Keratinocyte (primary cell): Measurements from ENCODE around the gene ENTHD1. TPM values are rescaled to one million over a fixed set of nuclear protein-coding genes. Genes with fewer than 3 reads are reported as not detected.

Experiments
- DNase-seq: peaks from one replicate; pipeline ENCODE4 v3.0.0-alpha.2; 2011; ENCODE audit warnings: low read depth, missing footprints, low spot score
- FAIRE-seq: peaks from 2 replicates; lab custom pipeline; 2011; peaks lifted over from hg19 to GRCh38; lab: Jason Lieb, UNC
- H2AFZ ChIP-seq: 2 replicates; pipeline ENCODE4 v1.6.0; 2012; ENCODE audit warnings: low read length, control low read depth, inconsistent platforms; ENCODE audit not compliant: control insufficient read depth
- H3K27ac ChIP-seq: 2 replicates; pipeline ENCODE4 v1.5.1; 2011; ENCODE audit warnings: low read length; ENCODE audit not compliant: control insufficient read depth, insufficient read depth
- H3K27me3 ChIP-seq: 3 replicates; pipeline ENCODE4 v1.6.0; 2011; ENCODE audit warnings: low read length; ENCODE audit not compliant: control insufficient read depth, insufficient read depth; ENCODE audit errors: extremely low read depth
- H3K36me3 ChIP-seq, 2 experiments: 2 replicates in 1 of 2; 3 replicates in 1 of 2; pipeline ENCODE4 v1.5.1; 2011; ENCODE audit warnings: low read length in 2 of 2, mild to moderate bottlenecking in 1 of 2; ENCODE audit not compliant: control insufficient read depth in 2 of 2, insufficient read depth in 2 of 2; ENCODE audit errors: extremely low read depth in 1 of 2
- H3K4me1 ChIP-seq: 3 replicates; pipeline ENCODE4 v1.5.1; 2011; ENCODE audit warnings: low read length; ENCODE audit not compliant: control insufficient read depth, insufficient read depth; ENCODE audit errors: extremely low read depth
- H3K4me2 ChIP-seq: 3 replicates; pipeline ENCODE4 v1.6.0; 2011; ENCODE audit warnings: low read depth, low read length; ENCODE audit not compliant: control insufficient read depth, insufficient read depth; ENCODE audit errors: extremely low read depth
- H3K4me3 ChIP-seq, 3 experiments: fragments of 200-600 bp in 1 of 3; sonication (generic) in 1 of 3; 2 replicates in 2 of 3; 3 replicates in 1 of 3; pipeline ENCODE4 v1.5.1; 2011 to 2016; ENCODE audit warnings: low read length in 3 of 3, mild to moderate bottlenecking in 3 of 3, control low read depth in 2 of 3, inconsistent platforms in 1 of 3, low read depth in 1 of 3, mixed read lengths in 1 of 3, mixed run types in 1 of 3, moderate library complexity in 1 of 3; ENCODE audit not compliant: control insufficient read depth in 2 of 3, insufficient read depth in 2 of 3; ENCODE audit errors: extremely low read depth in 1 of 3
- H3K79me2 ChIP-seq: 2 replicates; pipeline ENCODE4 v1.6.0; 2012; ENCODE audit warnings: low read length; ENCODE audit not compliant: control insufficient read depth, insufficient read depth
- H3K9ac ChIP-seq: 3 replicates; pipeline ENCODE4 v1.6.0; 2011; ENCODE audit warnings: low read length; ENCODE audit not compliant: control insufficient read depth, insufficient read depth; ENCODE audit errors: extremely low read depth
- H3K9me1 ChIP-seq: 3 replicates; pipeline ENCODE4 v1.6.0; 2011; ENCODE audit warnings: low read length; ENCODE audit not compliant: control insufficient read depth, insufficient read depth; ENCODE audit errors: extremely low read depth
- H3K9me3 ChIP-seq: 2 replicates; pipeline ENCODE4 v1.5.1; 2012; ENCODE audit warnings: low read depth, low read length; ENCODE audit not compliant: control insufficient read depth
- H4K20me1 ChIP-seq: 3 replicates; pipeline ENCODE4 v1.6.0; 2011; ENCODE audit warnings: low read length; ENCODE audit not compliant: control insufficient read depth, insufficient read depth; ENCODE audit errors: extremely low read depth
- EZH2 ChIP-seq: IDR thresholded peaks from one replicate; pipeline ENCODE4 v1.6.1; 2012; ENCODE audit warnings: inconsistent platforms, mild to moderate bottlenecking, low read length, moderate library complexity
- dilution Hi-C: fragments of 300-500 bp; cut with MboI; formaldehyde crosslinking; loops from one replicate; pipeline ENCODE4 v1.7.0; 2020; ENCODE audit warnings: low sequenced_read_pairs; ENCODE audit not compliant: extremely low pct_ligation_motif_present
- polyA plus RNA-seq, 5 experiments: library from polyadenylated mRNA; depleted of rRNA in 3 of 5; stranded (reverse) in 3 of 5; stranded (forward) in 1 of 5; unstranded in 1 of 5; fragments of >200 nt; gene quantifications; 1 replicate in 1 of 5; 2 replicates in 3 of 5; 3 replicates in 1 of 5; pipeline versions ENCODE4 v1.2.1 to v1.2.3, GENCODE V29; 2011 to 2012; ENCODE audit warnings: missing spikeins in 2 of 5, low read depth in 1 of 5, low replicate concordance in 1 of 5
- TF ChIP-seq, protein P1 (sequence below), 3 experiments: IDR thresholded peaks in 1 of 3; conservative IDR thresholded peaks in 1 of 3; optimal IDR thresholded peaks in 1 of 3; 2 replicates in 2 of 3; 3 replicates in 1 of 3; pipeline versions ENCODE3 to v1.5.1; 2011; ENCODE audit warnings: low read length in 3 of 3, mild to moderate bottlenecking in 3 of 3, moderate library complexity in 2 of 3, control low read depth in 1 of 3, inconsistent platforms in 1 of 3; ENCODE audit not compliant: insufficient read depth in 2 of 3; ENCODE audit errors: extremely low read depth in 1 of 3

ENTHD1 gene
- polyA plus RNA-seq, 1 donor (not counting 4 experiments of a cell fraction or from before 2014, with no cell fraction given), result not detected

GRCh38 chr22:39821008-39821407, 72.6 kb downstream of the ENTHD1 start:
- H3K79me2 ChIP-seq, result no peaks in the 10 kb centered on the region
- no peak overlapping the region for H3K27ac ChIP-seq
- DNase-seq (no peak), FAIRE-seq (no peak)
- no peak overlapping the region for H2AFZ ChIP-seq
- no peaks in the 10 kb centered on the region for H4K20me1 ChIP-seq
- H3K4me3 ChIP-seq, result no peak overlapping the region
- H3K9me1 ChIP-seq, result no peaks in the 10 kb centered on the region
- H3K4me1 ChIP-seq, result peaks cover 10% of the 10 kb centered on the region
- no peaks in the 10 kb centered on the region for H3K9me3 ChIP-seq
- H3K27me3 ChIP-seq, result no peaks in the 10 kb centered on the region
- H3K4me2 ChIP-seq, result no peak overlapping the region
- H3K36me3 ChIP-seq, result no peaks in the 10 kb centered on the region
- TF ChIP-seq EZH2, result no peak
- TF ChIP-seq, protein P1, sequence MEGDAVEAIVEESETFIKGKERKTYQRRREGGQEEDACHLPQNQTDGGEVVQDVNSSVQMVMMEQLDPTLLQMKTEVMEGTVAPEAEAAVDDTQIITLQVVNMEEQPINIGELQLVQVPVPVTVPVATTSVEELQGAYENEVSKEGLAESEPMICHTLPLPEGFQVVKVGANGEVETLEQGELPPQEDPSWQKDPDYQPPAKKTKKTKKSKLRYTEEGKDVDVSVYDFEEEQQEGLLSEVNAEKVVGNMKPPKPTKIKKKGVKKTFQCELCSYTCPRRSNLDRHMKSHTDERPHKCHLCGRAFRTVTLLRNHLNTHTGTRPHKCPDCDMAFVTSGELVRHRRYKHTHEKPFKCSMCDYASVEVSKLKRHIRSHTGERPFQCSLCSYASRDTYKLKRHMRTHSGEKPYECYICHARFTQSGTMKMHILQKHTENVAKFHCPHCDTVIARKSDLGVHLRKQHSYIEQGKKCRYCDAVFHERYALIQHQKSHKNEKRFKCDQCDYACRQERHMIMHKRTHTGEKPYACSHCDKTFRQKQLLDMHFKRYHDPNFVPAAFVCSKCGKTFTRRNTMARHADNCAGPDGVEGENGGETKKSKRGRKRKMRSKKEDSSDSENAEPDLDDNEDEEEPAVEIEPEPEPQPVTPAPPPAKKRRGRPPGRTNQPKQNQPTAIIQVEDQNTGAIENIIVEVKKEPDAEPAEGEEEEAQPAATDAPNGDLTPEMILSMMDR (optimal IDR thresholded peaks at IDR 0.05 in 1 of 3, IDR thresholded peaks at IDR 0.05 in 1 of 3, conservative IDR thresholded peaks at IDR 0.05 in 1 of 3; ENCODE audit: extremely low read depth in 1 of 3, insufficient read depth in 2 of 3, low read length in 3 of 3), result no peak
- H3K9ac ChIP-seq, result no peak overlapping the region
- dilution Hi-C loops, result no loop called here

- no peak for DNase-seq
- no peak for TF ChIP-seq EZH2
- TF ChIP-seq, protein P1 (optimal IDR thresholded peaks at IDR 0.05 in 1 of 3, IDR thresholded peaks at IDR 0.05 in 1 of 3, conservative IDR thresholded peaks at IDR 0.05 in 1 of 3; ENCODE audit: extremely low read depth in 1 of 3, insufficient read depth in 2 of 3, low read length in 3 of 3), result no peak
- H3K4me3 ChIP-seq, result no peak overlapping the region
- H4K20me1 ChIP-seq, result no peaks in the 10 kb centered on the region
- no peak overlapping the region for H3K9ac ChIP-seq
- no peak overlapping the region for H3K27ac ChIP-seq
- H3K36me3 ChIP-seq, result no peaks in the 10 kb centered on the region
- FAIRE-seq, result peak; percentile 93
- peaks cover 10% of the 10 kb centered on the region for H3K4me1 ChIP-seq
- no peaks in the 10 kb centered on the region for H3K9me1 ChIP-seq
- no peaks in the 10 kb centered on the region for H3K27me3 ChIP-seq
- dilution Hi-C loops, result no loop called here
- no peak overlapping the region for H2AFZ ChIP-seq
- H3K9me3 ChIP-seq, result no peaks in the 10 kb centered on the region
- no peaks in the 10 kb centered on the region for H3K79me2 ChIP-seq
- H3K4me2 ChIP-seq, result peak overlapping the region; percentile 11
These were observed 73.3 kb downstream of the ENTHD1 start for GRCh38 chr22:39820256-39820655.
